Transverse colon (tissue), 4 donors: ENCODE results near the gene LMAN2L.

Source experiments
- CTCF ChIP-seq, 5 experiments: fragments of 200-600 bp in 3 of 5; fragments of 450-650 bp in 2 of 5; sonication (generic) in 3 of 5; IDR thresholded peaks; 1 replicate in 2 of 5; 2 replicates in 3 of 5; pipeline ENCODE4 v1.5.1; 2016 to 2017; ENCODE audit warnings: antibody characterized with exemption in 5 of 5, inconsistent platforms in 3 of 5, mild to moderate bottlenecking in 2 of 5, moderate library complexity in 1 of 5
- POLR2A ChIP-seq: fragments of 450-650 bp; IDR thresholded peaks from one replicate; pipeline ENCODE4 v1.6.1; 2016; ENCODE audit warnings: antibody characterized with exemption, mild to moderate bottlenecking, moderate library complexity
- POLR2AphosphoS5 ChIP-seq, 3 donors: sonication (generic); formaldehyde crosslinking; IDR thresholded peaks; one replicate each; pipeline ENCODE4 v1.6.1; 2016; ENCODE audit warnings: antibody characterized with exemption in 3 of 3

- TF ChIP-seq CTCF (IDR thresholded peaks at IDR 0.05) = no peak
- no peak for TF ChIP-seq POLR2AphosphoS5 (IDR thresholded peaks at IDR 0.05)
- TF ChIP-seq POLR2A = no peak
Observed at GRCh38 chr2:96668771-96669170, 71.1 kb downstream of the LMAN2L start.
